HUES6 (cell line): Measurements from ENCODE around the gene SMYD3.

Experiments
- H3K27ac ChIP-seq: 2 replicates; pipeline ENCODE4 v1.7.0; 2013; ENCODE audit warnings: low read depth, mild to moderate bottlenecking, low read length, inconsistent platforms
- H3K27me3 ChIP-seq: 2 replicates; pipeline ENCODE4 v1.6.1; 2013; ENCODE audit warnings: low read length; ENCODE audit not compliant: control insufficient read depth, insufficient read depth
- H3K36me3 ChIP-seq: 2 replicates; pipeline ENCODE4 v1.6.1; 2013; ENCODE audit warnings: low read length; ENCODE audit not compliant: control insufficient read depth, insufficient read depth
- H3K4me1 ChIP-seq: 2 replicates; pipeline ENCODE4 v1.6.1; 2013; ENCODE audit warnings: low read length; ENCODE audit not compliant: control insufficient read depth, insufficient read depth
- H3K4me3 ChIP-seq: 2 replicates; pipeline ENCODE4 v1.5.1; 2013; ENCODE audit warnings: low read depth, low read length
- H3K9ac ChIP-seq: one replicate; pipeline ENCODE4 v1.6.1; 2013; ENCODE audit warnings: mild to moderate bottlenecking, low read length
- H3K9me3 ChIP-seq: 2 replicates; pipeline ENCODE4 v1.6.1; 2013; ENCODE audit warnings: low read depth, low read length; ENCODE audit not compliant: control insufficient read depth, insufficient read depth

SMYD3 gene

DNA sequence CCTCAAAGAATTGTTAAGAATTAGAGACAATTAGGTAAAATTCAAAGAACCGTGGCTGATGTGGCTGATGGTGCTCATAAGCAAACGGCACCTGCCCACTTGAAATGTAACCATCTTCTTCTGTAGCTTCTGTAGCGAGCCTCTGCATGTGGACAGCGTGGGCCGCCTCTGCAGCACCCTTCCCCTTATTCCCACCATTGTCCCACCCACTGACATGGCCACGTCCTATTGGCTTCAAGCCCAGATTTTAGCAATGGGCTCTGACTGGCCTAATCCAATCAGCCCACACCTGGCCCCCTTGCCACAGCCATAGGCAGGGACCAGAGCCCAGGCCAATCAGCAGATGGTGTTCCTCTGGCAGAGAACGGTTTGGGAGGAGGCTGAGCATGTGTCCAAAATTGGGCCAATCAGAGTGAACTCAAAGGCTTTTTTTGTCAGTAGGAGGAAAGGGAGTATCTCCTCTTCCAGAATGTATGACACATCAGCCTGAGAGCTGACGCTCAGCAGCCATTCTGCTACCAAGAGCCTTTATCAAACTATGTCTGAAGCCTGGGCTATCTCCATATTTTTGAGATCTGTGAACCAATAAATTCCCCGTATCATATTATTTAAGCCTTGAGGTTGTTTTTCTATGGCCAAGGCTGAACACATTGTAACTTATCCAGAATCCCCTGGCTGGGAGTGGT lies 518.5 kb downstream of the SMYD3 start:
- Histone ChIP-seq H3K4me3 (no peak overlapping the region), H3K27ac (no peak overlapping the region), H3K27me3 (no peaks in the 10 kb centered on the region), H3K9me3 (no peaks in the 10 kb centered on the region), H3K36me3 (no peaks in the 10 kb centered on the region), H3K4me1 (peaks cover 7% of the 10 kb centered on the region; the same call in 1 of the 2 replicates), H3K9ac (no peak overlapping the region)

DNA sequence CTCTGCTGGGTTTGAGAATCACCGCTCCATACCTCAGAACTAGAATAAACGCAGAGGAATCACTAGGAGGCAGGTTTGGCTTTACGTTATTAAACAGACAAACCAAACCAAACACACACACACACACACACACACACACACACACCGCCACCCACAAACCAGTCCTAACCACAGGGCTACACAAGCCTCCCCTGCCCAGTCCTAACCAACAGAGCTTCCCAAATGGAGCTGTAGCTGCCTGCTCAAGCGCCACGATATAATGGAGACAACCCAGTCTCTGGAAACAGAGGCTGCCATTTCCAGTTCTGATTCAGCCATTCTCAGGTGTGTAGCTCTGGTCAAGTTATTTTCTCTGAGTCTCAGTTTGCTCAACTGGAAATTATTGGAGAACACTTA lies 519.1 kb downstream of the SMYD3 start:
- peaks cover 7% of the 10 kb centered on the region; the same call in 1 of the 2 replicates for H3K4me1 ChIP-seq
- no peak overlapping the region for H3K27ac ChIP-seq
- no peak overlapping the region for H3K4me3 ChIP-seq
- no peaks in the 10 kb centered on the region for H3K36me3 ChIP-seq
- H3K27me3 ChIP-seq: no peaks in the 10 kb centered on the region
- H3K9ac ChIP-seq: no peak overlapping the region
- H3K9me3 ChIP-seq: no peaks in the 10 kb centered on the region

DNA sequence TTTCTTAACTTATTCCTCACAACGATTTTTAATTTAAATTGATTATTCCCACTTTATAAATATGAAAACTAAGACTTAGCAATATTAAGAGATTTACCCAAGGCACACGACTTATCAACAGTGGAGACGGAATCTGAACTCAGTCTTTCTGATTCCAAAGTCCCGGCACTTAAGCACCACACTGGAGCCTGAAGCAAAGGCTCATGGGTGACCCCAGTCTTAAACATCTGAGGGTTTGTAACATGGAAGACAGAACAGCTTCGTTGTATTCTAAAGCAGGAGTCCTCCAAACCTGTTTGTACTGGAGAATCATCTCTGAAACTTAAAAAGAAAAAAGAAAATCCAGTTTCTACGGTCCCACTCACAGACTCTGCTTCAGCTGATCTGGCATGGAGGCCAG lies 519.5 kb downstream of the SMYD3 start:
- H3K9me3 ChIP-seq: no peaks in the 10 kb centered on the region
- no peak overlapping the region for H3K9ac ChIP-seq
- no peak overlapping the region for H3K27ac ChIP-seq
- H3K4me3 ChIP-seq: no peak overlapping the region
- H3K4me1 ChIP-seq: peaks cover 7% of the 10 kb centered on the region; the same call in 1 of the 2 replicates
- H3K36me3 ChIP-seq: no peaks in the 10 kb centered on the region
- no peaks in the 10 kb centered on the region for H3K27me3 ChIP-seq

DNA sequence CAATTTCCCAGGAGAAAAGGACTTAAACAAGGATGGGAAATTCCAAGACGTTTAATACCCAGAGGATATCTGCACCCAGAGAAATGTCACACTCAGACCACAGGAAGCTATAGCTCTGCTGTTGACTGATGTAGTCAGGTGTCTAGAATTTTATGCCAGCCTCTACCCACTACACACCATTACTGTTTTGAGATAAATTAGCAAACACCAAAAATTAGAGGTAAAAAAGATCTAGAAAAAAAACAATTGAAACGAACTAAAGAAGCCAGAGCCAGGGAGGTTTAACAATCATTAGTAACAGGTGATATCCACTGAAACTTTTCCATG lies 519.9 kb downstream of the SMYD3 start:
- Histone ChIP-seq H3K9me3 (no peaks in the 10 kb centered on the region), H3K9ac (no peak overlapping the region), H3K36me3 (no peaks in the 10 kb centered on the region), H3K27ac (no peak overlapping the region), H3K4me1 (peaks cover 7% of the 10 kb centered on the region; the same call in 1 of the 2 replicates), H3K4me3 (no peak overlapping the region), H3K27me3 (no peaks in the 10 kb centered on the region)

DNA sequence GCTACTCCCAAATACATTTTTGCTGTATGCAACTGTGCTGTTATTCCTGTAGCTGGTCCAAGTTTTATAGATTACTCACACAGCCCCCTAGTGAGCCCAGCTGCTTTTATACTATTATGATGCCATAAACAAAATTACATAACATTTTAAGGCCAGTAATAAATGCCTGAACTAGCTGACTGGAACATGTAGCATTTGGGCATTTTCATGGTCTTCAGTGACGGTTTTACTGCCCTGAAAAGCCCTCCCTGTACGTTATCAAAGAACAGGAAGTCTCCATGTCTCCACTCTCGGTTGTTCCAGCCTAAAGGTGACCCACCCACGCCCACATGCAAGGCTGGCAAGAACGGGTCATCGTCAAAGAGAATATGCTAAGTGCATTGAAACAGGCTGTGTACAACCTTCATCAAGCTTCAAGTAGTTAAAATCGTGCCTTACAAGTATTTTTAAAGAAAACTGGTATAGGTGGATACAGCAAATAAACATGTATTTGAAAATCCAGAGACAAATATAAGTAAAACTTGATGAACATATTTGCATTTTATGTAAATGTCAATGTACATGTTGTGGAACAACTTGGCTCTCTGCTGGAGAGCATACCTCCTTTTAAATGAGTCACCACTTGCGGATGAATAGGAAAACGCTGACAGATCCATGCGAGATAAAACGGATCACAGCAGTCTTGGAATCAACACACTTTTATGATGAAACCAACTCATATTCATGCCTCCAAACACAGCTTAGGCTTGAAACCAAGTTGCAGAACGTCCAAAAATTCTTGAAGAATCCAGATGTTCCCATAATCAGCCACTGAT lies 520.5 kb downstream of the SMYD3 start:
- H3K9me3 ChIP-seq: no peaks in the 10 kb centered on the region
- no peak overlapping the region for H3K4me3 ChIP-seq
- H3K27me3 ChIP-seq: no peaks in the 10 kb centered on the region
- no peaks in the 10 kb centered on the region for H3K36me3 ChIP-seq
- H3K4me1 ChIP-seq: peaks cover 7% of the 10 kb centered on the region; the same call in 1 of the 2 replicates
- no peak overlapping the region for H3K27ac ChIP-seq
- no peak overlapping the region for H3K9ac ChIP-seq

DNA sequence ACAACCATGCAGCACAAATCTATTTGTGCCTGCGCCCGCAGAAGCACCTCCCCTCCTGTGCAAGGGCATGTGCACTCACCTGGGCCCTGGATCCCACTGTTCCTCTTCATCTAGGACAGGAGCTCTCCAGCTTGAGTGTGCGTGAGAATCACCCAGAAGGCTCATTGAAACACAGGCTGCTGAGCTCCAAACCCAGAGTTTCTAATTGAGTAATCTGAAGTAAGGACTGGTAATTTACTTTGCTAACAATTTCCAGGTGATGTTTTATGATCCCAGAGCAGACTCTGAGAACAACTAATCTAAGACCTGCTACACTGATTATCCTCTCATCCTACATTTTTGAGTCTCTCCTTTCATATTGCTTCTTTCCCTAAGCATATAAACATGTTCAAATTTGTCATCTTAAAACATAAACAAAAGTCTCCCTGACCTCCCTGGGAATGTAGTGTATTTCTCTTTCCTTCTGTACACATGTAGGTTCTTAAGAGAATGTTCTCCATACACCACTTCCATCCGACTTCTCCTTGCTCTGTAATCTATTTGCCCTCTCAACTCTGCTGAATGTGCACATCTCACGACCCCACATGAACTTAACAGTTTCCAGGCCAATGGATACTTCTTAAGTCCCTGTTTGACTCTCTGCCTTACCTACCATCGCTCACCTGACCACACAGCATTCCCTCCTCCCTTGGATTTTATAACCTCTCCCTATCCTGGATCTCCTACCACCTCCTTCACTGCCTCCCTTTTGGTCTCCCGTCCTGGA lies 522.5 kb downstream of the SMYD3 start:
- Histone ChIP-seq H3K9ac (no peak overlapping the region), H3K4me1 (peaks cover 7% of the 10 kb centered on the region; the same call in 1 of the 2 replicates), H3K4me3 (no peak overlapping the region), H3K9me3 (no peaks in the 10 kb centered on the region), H3K27ac (no peak overlapping the region), H3K27me3 (no peaks in the 10 kb centered on the region), H3K36me3 (no peaks in the 10 kb centered on the region)

DNA sequence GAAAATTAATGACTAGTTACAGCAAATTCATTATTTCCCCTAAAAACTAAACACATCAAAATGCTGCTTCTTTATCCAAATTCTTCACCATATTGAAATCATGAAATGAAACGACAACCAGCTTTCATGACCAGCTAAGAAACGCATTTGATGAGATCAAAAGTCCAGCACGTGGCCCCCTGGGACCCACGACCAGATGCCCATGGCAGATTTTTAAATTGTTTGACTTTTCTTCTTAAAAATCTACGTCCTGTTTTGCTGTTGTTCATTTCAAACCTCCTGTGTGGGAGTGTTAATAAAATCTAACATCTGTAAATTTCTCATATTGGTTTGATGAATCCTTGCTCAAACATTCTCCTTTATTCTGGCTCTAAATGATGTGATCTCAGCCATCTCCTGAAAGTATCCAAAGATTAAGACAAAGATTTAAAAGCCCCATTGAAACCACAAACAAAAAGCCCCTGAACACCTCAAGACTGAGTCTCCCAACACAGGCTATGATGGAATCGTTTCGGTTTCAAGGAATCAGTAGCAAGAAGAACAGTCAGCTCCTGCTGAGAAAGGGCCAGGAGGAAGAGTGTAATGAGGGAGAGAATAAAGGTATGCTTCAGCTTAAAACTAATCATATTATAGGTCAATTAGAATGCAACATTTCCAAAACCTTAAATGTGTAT lies 523.6 kb downstream of the SMYD3 start:
- no peaks in the 10 kb centered on the region for H3K9me3 ChIP-seq
- no peak overlapping the region for H3K9ac ChIP-seq
- no peak overlapping the region for H3K4me3 ChIP-seq
- H3K27ac ChIP-seq: no peak overlapping the region
- peaks cover 7% of the 10 kb centered on the region; the same call in 1 of the 2 replicates for H3K4me1 ChIP-seq
- H3K27me3 ChIP-seq: no peaks in the 10 kb centered on the region
- no peaks in the 10 kb centered on the region for H3K36me3 ChIP-seq

DNA sequence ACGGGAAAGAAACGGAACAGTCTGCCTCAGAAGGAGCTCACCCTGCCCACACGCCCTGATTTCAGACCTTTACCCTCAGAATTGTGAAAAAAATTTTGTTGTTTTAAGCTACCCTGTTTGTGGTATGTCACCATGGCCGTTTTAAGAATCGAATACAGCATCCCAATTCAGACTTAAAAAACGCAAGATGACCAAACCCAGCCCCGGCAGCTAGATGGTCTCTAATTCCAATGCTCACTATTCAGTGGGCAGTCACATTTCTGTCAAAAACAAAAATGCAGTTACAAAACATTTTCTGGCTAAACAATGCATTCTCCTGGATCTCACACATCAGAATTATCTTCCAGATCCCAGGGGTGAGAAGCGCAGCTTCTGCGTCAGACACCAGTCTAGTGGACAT lies 527.5 kb downstream of the SMYD3 start:
- Histone ChIP-seq H3K27ac (no peak overlapping the region), H3K27me3 (no peaks in the 10 kb centered on the region), H3K9ac (no peak overlapping the region), H3K9me3 (no peaks in the 10 kb centered on the region), H3K4me1 (no peaks in the 10 kb centered on the region), H3K36me3 (no peaks in the 10 kb centered on the region), H3K4me3 (no peak overlapping the region)

DNA sequence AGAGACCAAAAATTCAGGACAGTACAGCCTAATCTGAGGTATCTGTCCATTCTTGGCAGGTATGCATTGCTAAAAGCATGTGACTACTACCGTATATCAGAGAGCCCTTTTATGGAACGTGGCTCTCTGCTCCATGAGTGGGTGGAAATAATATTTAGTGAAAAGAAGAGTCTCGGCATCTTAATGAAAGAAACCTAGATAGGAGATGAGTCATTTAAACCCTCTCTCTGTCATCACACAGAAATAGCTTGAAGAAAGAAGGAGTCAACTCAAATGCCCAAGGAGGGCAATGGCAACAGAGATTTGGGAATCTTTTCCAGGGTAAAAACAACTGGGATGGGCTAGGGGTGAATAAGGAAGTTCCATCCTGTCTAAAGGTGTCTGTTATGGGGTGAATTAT lies 528.2 kb downstream of the SMYD3 start:
- Histone ChIP-seq H3K27me3 (no peaks in the 10 kb centered on the region), H3K9me3 (no peaks in the 10 kb centered on the region), H3K36me3 (no peaks in the 10 kb centered on the region), H3K4me3 (no peak overlapping the region), H3K27ac (no peak overlapping the region), H3K4me1 (no peaks in the 10 kb centered on the region), H3K9ac (no peak overlapping the region)

DNA sequence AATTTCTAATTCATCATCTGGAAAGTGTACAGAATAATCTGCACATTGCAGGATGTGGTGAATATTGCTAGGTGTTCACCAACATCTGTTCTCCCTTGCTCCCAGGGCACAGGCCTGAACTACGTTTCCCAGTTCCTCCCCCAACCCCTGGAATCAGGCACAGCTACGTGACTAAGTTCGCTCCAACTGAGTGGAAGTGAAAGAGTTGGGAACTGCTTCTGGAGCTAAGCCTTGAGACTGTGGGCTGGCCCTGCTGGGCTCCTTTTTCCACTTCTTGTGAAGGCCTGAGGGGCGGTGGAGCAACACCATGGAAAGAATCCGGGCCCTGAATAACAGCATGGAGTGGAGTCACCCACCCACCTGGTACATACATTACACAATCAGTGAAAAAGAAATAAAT lies 534.6 kb downstream of the SMYD3 start:
- peaks cover 13% of the 10 kb centered on the region for H3K4me1 ChIP-seq
- no peak overlapping the region for H3K27ac ChIP-seq
- H3K36me3 ChIP-seq: no peaks in the 10 kb centered on the region
- no peak overlapping the region for H3K4me3 ChIP-seq
- H3K9me3 ChIP-seq: no peaks in the 10 kb centered on the region
- H3K27me3 ChIP-seq: no peaks in the 10 kb centered on the region
- H3K9ac ChIP-seq: no peak overlapping the region
